Stimulated activated CD4-positive, alpha-beta T cell treated with anti-CD3 and anti-CD28 coated beads, TNF-alpha, amount 100 ng/mL, for 48 hours (primary cell): ENCODE results near the gene AGBL5.

Source experiments
- DNase-seq, 3 donors: peaks; one replicate each; pipeline ENCODE4 v3.0.0-alpha.2; 2020; ENCODE audit warnings: low read depth in 3 of 3

Gene AGBL5

DNA sequence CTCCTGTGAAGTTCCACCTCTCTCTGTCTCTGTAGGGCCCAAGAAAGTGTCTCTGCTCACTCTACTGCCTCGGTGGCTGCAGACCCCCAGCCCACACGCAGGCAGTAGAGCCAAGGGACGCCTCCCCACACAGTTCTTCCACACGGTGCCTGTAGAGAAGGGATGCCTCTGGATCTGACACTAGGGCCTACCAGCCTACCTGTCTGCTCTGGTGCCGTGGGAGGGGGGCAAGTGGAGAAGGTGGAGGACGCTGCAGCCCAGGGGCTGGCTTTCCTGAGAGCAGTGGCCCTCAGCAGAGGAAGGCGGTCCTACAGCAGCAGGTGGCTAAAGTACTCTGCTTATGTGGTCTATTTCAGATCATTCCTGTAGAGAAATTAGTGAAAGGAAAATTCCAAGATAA, 27.7 kb upstream of the AGBL5 start:
- no peak for DNase-seq

GRCh38 chr2:27024188-27024587, 27.3 kb upstream of the AGBL5 start:
- no peak for DNase-seq

- no peak for DNase-seq
These were observed 26.7 kb upstream of the AGBL5 start for GRCh38 chr2:27024812-27025211.

DNA sequence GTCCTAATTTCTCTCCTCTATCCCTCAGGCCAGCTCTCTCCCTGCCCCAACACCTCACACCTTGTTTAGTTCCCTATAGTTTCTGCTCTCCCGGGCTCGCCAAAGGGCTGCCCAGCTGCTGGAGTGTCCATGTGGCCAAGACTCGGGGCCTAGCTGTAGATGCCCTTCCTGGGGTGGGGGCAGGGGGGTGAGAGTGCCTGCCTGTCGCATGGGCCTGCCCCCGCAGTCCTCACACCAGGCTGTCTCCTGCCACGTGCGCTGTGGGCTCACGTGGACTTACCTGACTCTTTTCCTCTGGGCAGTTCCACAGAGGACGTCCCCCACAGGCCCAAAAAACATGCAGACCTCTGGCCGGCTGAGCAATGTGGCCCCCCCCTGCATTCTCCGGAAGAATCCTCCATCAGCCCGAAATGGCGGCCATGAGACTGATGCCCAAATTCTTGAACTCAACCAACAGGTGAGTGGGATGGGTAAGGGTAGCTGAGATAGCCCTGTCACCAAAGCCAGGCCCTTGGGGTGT, 26.1 kb upstream of the AGBL5 start:
- DNase-seq = no peak

GRCh38 chr2:27025861-27026851, 25.3 kb upstream of the AGBL5 start:
- no peak for DNase-seq

- DNase-seq = no peak
These were observed 24.2 kb upstream of the AGBL5 start for GRCh38 chr2:27027211-27027651.

DNA sequence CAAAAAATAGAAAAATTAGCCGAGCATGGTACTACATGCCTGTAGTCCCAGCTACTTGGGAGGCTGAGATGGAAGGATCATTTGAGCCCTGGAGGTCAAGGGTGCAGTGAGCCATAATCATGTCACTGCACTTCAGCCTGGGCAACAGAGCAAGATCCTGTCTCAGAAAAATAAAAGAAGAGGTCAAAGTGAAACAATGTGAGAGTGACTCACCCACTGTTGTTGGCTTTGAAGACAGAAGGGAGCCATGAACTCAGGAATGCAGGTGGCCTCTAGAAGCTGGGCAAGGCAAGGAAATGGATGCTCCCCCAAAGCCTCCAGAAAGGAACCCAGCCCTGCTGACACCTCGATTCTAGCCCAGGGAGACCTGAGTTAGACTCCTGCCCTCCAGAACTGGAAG, 22.4 kb upstream of the AGBL5 start:
- DNase-seq = no peak

DNA sequence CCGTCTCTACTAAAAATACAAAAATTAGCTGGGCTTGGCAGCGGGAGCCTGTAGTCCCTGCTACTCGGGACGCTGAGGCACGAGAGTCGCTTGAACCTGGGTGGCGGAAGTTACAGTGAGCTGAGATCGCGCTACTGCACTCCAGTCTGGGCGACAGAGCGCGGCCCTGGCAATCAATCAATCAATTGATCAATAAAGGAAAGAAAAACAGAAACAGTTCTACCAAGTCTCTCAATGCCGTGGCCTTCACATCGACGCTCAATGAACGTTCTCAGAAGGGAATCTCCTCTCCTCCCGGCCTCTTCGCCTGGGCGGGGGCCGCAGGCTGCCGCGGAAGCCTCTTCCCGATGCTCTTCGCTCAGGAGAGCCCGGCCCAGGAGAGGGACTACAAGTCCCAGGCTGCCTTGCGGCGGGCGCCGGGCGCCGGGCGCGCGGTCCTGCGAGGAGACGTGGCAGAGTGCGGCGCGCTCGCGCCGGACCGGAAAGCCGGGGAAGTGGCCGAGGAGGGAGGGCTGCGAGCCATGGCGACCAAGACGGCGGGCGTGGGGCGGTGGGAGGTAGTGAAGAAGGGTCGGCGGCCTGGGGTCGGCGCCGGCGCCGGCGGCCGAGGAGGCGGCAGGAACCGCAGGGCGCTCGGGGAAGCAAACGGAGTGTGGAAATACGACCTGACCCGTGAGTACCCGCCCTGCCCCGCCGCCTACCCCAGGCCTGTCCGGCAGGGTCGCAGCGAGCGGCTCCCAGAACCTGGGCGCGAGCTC, 18.8 kb upstream of the AGBL5 start, which contains the start of gene TMEM214:
Gene TMEM214, plus strand, starts transcription at position 471 of the 758 bp plus-strand sequence. Its CDS starts 51 bp downstream, at position 522.
- DNase-seq = peak; percentile 68 to 73 (median 72)

- no peak for DNase-seq
These were observed 18.1 kb upstream of the AGBL5 start for GRCh38 chr2:27033253-27033852.

- DNase-seq = no peak
These were observed 13.5 kb upstream of the AGBL5 start for GRCh38 chr2:27038012-27038411.

DNA sequence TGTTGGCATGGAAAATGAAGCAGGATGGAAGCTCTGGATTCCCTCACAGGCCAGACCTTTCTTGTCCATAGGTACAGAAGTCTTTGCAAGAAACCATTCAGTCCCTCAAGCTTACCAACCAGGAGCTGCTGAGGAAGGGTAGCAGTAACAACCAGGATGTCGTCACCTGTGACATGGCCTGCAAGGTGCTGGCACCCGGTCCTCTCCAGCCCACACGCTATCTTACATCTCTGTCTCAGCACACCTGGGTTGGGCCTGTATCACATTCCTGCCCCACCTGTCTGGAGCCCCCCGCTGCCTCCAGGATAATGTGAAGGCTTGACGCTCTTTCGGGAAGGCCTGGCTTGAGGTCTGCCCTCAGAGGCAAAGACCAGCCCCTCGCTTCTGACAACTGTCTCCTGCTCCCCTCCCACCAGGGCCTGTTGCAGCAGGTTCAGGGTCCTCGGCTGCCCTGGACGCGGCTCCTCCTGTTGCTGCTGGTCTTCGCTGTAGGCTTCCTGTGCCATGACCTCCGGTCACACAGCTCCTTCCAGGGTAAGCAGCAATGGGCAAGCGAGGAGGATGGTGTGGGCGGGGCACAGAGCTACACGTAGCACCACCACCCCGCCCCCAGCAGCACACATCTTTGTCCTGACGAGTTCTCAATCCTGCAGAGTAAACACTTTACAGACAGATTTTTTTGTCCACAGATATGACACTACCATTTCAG, 12.7 kb upstream of the AGBL5 start:
- DNase-seq = no peak

DNA sequence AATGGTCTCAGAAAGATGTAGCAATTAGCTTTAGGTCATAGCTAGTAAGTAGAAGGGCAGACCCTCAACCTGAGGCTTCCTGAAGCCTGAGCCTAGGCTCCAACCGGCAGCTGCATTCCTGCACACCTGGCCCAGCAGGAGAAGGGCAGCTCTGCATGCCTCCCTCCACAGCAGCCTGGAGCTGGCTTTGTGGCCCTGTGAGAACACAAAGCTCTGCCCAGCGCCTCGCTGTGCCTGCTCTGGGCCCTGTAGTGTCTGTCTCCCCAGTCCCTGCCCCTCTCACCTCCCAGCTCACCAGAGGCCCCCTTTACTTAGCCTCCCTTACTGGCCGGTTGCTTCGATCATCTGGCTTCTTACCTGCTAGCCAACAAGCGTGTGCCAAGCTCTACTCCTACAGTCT, 12.0 kb upstream of the AGBL5 start:
- no peak for DNase-seq

DNA sequence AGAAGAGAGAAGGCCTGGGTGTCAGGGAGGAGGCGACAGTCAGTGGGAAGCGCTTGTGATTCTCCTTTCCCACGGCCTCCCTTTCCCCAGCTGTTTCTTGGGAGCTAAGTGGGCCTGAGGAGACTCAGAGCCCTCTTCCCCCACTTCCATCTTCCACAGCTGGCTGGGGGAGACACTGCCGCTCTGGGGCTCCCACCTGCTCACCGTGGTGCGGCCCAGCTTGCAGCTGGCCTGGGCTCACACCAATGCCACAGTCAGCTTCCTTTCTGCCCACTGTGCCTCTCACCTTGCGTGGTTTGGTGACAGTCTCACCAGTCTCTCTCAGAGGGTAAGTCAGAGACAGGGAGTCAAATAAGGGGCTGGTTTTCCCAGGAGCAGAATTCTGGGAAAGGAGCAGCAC, 11.6 kb upstream of the AGBL5 start:
- no peak for DNase-seq

- DNase-seq = no peak
These were observed 11.2 kb upstream of the AGBL5 start for GRCh38 chr2:27040282-27040681.

DNA sequence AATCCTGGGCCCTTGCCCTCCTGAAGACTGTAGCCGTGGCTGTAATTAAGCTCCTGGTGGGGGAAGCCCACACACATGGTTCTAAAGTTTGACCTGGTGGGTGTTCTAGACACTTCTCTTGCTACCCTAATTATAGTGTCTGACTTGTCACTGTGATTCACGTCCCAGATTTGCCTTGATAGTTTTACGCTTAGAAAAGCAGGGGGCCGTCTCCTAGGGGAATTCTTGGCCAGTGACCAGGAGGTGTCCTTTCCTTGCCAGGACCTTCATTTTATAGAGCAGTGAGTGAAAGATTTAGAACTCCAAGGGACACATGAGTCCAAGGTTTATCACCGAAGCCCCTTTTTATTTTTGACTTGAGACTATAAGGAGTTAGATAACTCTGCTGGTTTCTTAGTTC, 9.7 kb upstream of the AGBL5 start:
- DNase-seq = no peak

- no peak for DNase-seq
These were observed 9.3 kb upstream of the AGBL5 start for GRCh38 chr2:27042159-27042661.

DNA sequence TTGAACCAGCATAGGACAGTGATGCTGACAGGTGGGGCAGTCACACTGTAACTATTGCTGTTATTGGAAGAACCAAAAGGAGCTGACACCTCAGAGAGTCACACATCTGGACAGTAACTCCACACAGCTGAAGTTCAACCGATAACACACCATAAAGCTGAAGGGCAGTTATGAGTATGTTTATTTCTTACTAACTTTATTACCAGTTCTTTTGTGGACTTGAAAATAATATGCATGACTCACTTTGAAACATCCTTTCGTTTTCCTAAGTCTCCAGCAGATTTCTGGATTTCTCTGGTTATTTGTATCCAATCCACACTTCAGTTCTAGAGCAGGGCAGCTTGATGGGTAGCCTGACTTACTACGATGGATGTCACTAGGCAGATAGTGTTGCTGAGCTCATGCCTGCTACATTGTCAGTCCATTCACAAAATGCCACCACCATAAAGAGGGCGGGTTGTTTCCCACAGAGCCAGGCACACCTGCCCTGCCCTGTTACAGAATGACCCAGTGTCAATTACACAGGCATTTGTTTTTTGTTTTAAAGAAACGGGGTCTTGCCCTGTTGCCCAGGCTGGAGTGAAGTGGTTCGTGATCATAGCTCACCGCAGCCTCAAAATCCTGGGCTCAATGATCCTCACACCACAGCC, 8.4 kb upstream of the AGBL5 start:
- DNase-seq = no peak

GRCh38 chr2:27049422-27050280, 1.8 kb upstream of the AGBL5 start:
- peak; percentile 43 to 57 (median 43) for DNase-seq

- DNase-seq = peak; percentile 76 to 85 (median 85)
These were observed 1.0 kb upstream of the AGBL5 start for GRCh38 chr2:27050281-27050995.
